Keratinocyte (primary cell): ENCODE measurements around the gene DPYSL5. TPM values are rescaled to one million over a fixed set of nuclear protein-coding genes. Genes with fewer than 3 reads are reported as not detected.

ENCODE experiments used
- DNase-seq: peaks from one replicate; pipeline ENCODE4 v3.0.0-alpha.2; 2011; ENCODE audit warnings: low read depth, missing footprints, low spot score
- FAIRE-seq: peaks from 2 replicates; lab custom pipeline; 2011; peaks lifted over from hg19 to GRCh38; lab: Jason Lieb, UNC
- H2AFZ ChIP-seq: 2 replicates; pipeline ENCODE4 v1.6.0; 2012; ENCODE audit warnings: low read length, control low read depth, inconsistent platforms; ENCODE audit not compliant: control insufficient read depth
- H3K27ac ChIP-seq: 2 replicates; pipeline ENCODE4 v1.5.1; 2011; ENCODE audit warnings: low read length; ENCODE audit not compliant: control insufficient read depth, insufficient read depth
- H3K27me3 ChIP-seq: 3 replicates; pipeline ENCODE4 v1.6.0; 2011; ENCODE audit warnings: low read length; ENCODE audit not compliant: control insufficient read depth, insufficient read depth; ENCODE audit errors: extremely low read depth
- H3K36me3 ChIP-seq, 2 experiments: 2 replicates in 1 of 2; 3 replicates in 1 of 2; pipeline ENCODE4 v1.5.1; 2011; ENCODE audit warnings: low read length in 2 of 2, mild to moderate bottlenecking in 1 of 2; ENCODE audit not compliant: control insufficient read depth in 2 of 2, insufficient read depth in 2 of 2; ENCODE audit errors: extremely low read depth in 1 of 2
- H3K4me1 ChIP-seq: 3 replicates; pipeline ENCODE4 v1.5.1; 2011; ENCODE audit warnings: low read length; ENCODE audit not compliant: control insufficient read depth, insufficient read depth; ENCODE audit errors: extremely low read depth
- H3K4me2 ChIP-seq: 3 replicates; pipeline ENCODE4 v1.6.0; 2011; ENCODE audit warnings: low read depth, low read length; ENCODE audit not compliant: control insufficient read depth, insufficient read depth; ENCODE audit errors: extremely low read depth
- H3K4me3 ChIP-seq, 3 experiments: fragments of 200-600 bp in 1 of 3; sonication (generic) in 1 of 3; 2 replicates in 2 of 3; 3 replicates in 1 of 3; pipeline ENCODE4 v1.5.1; 2011 to 2016; ENCODE audit warnings: low read length in 3 of 3, mild to moderate bottlenecking in 3 of 3, control low read depth in 2 of 3, inconsistent platforms in 1 of 3, low read depth in 1 of 3, mixed read lengths in 1 of 3, mixed run types in 1 of 3, moderate library complexity in 1 of 3; ENCODE audit not compliant: control insufficient read depth in 2 of 3, insufficient read depth in 2 of 3; ENCODE audit errors: extremely low read depth in 1 of 3
- H3K79me2 ChIP-seq: 2 replicates; pipeline ENCODE4 v1.6.0; 2012; ENCODE audit warnings: low read length; ENCODE audit not compliant: control insufficient read depth, insufficient read depth
- H3K9ac ChIP-seq: 3 replicates; pipeline ENCODE4 v1.6.0; 2011; ENCODE audit warnings: low read length; ENCODE audit not compliant: control insufficient read depth, insufficient read depth; ENCODE audit errors: extremely low read depth
- H3K9me1 ChIP-seq: 3 replicates; pipeline ENCODE4 v1.6.0; 2011; ENCODE audit warnings: low read length; ENCODE audit not compliant: control insufficient read depth, insufficient read depth; ENCODE audit errors: extremely low read depth
- H3K9me3 ChIP-seq: 2 replicates; pipeline ENCODE4 v1.5.1; 2012; ENCODE audit warnings: low read depth, low read length; ENCODE audit not compliant: control insufficient read depth
- H4K20me1 ChIP-seq: 3 replicates; pipeline ENCODE4 v1.6.0; 2011; ENCODE audit warnings: low read length; ENCODE audit not compliant: control insufficient read depth, insufficient read depth; ENCODE audit errors: extremely low read depth
- CTCF ChIP-seq, 3 experiments: IDR thresholded peaks in 1 of 3; conservative IDR thresholded peaks in 1 of 3; optimal IDR thresholded peaks in 1 of 3; 2 replicates in 2 of 3; 3 replicates in 1 of 3; pipeline versions ENCODE3 to v1.5.1; 2011; ENCODE audit warnings: low read length in 3 of 3, mild to moderate bottlenecking in 3 of 3, moderate library complexity in 2 of 3, control low read depth in 1 of 3, inconsistent platforms in 1 of 3; ENCODE audit not compliant: insufficient read depth in 2 of 3; ENCODE audit errors: extremely low read depth in 1 of 3
- EZH2 ChIP-seq: IDR thresholded peaks from one replicate; pipeline ENCODE4 v1.6.1; 2012; ENCODE audit warnings: inconsistent platforms, mild to moderate bottlenecking, low read length, moderate library complexity
- dilution Hi-C: fragments of 300-500 bp; cut with MboI; formaldehyde crosslinking; loops from one replicate; pipeline ENCODE4 v1.7.0; 2020; ENCODE audit warnings: low sequenced_read_pairs; ENCODE audit not compliant: extremely low pct_ligation_motif_present
- polyA plus RNA-seq, 5 experiments: library from polyadenylated mRNA; depleted of rRNA in 3 of 5; stranded (reverse) in 3 of 5; stranded (forward) in 1 of 5; unstranded in 1 of 5; fragments of >200 nt; gene quantifications; 1 replicate in 1 of 5; 2 replicates in 3 of 5; 3 replicates in 1 of 5; pipeline versions ENCODE4 v1.2.1 to v1.2.3, GENCODE V29; 2011 to 2012; ENCODE audit warnings: missing spikeins in 2 of 5, low read depth in 1 of 5, low replicate concordance in 1 of 5

DPYSL5 gene
- polyA plus RNA-seq, 1 donor (not counting 4 experiments of a cell fraction or from before 2014, with no cell fraction given) = not detected

- no peak overlapping the region for H2AFZ ChIP-seq
- no peak overlapping the region for H3K4me2 ChIP-seq
- no peaks in the 10 kb centered on the region for H3K9me1 ChIP-seq
- DNase-seq = no peak
- dilution Hi-C loops = no loop called here
- H3K4me3 ChIP-seq = no peak overlapping the region
- TF ChIP-seq CTCF (optimal IDR thresholded peaks at IDR 0.05 in 1 of 3, IDR thresholded peaks at IDR 0.05 in 1 of 3, conservative IDR thresholded peaks at IDR 0.05 in 1 of 3; ENCODE audit: extremely low read depth in 1 of 3, insufficient read depth in 2 of 3, low read length in 3 of 3) (no peak), EZH2 (no peak)
- H3K4me1 ChIP-seq = no peaks in the 10 kb centered on the region
- H3K36me3 ChIP-seq = no peaks in the 10 kb centered on the region
- no peak overlapping the region for H3K9ac ChIP-seq
- no peak for FAIRE-seq
- no peaks in the 10 kb centered on the region for H3K79me2 ChIP-seq
- peaks cover 26% of the 10 kb centered on the region for H3K27me3 ChIP-seq
- no peak overlapping the region for H3K27ac ChIP-seq
- H4K20me1 ChIP-seq = no peaks in the 10 kb centered on the region
- no peaks in the 10 kb centered on the region for H3K9me3 ChIP-seq
Observed at GRCh38 chr2:26855466-26855865, 7.5 kb downstream of the DPYSL5 start.

GRCh38 chr2:26859622-26860021 lies 11.7 kb downstream of the DPYSL5 start:
- Histone ChIP-seq H4K20me1 (no peaks in the 10 kb centered on the region), H3K79me2 (no peaks in the 10 kb centered on the region), H3K9ac (no peak overlapping the region), H3K4me2 (no peak overlapping the region), H3K36me3 (no peaks in the 10 kb centered on the region), H2AFZ (no peak overlapping the region), H3K27ac (no peak overlapping the region), H3K9me3 (no peaks in the 10 kb centered on the region), H3K4me3 (no peak overlapping the region), H3K27me3 (peaks cover 16% of the 10 kb centered on the region), H3K4me1 (no peaks in the 10 kb centered on the region), H3K9me1 (no peaks in the 10 kb centered on the region)
- DNase-seq (no peak), FAIRE-seq (no peak)
- dilution Hi-C loops = no loop called here
- TF ChIP-seq CTCF (optimal IDR thresholded peaks at IDR 0.05 in 1 of 3, IDR thresholded peaks at IDR 0.05 in 1 of 3, conservative IDR thresholded peaks at IDR 0.05 in 1 of 3; ENCODE audit: extremely low read depth in 1 of 3, insufficient read depth in 2 of 3, low read length in 3 of 3) = no peak
- TF ChIP-seq EZH2 = no peak
